GM18520 (cell line): ENCODE results near the gene NEDD9.

Source experiments
- ATAC-seq: cut with Tn5 transposase; IDR thresholded peaks from one replicate; pipeline ENCODE4 v1.9.1; 2021; ENCODE audit not compliant: unreplicated experiment

The NEDD9 gene

GRCh38 chr6:11232193-11232769 lies at the start of gene NEDD9:
Gene NEDD9 (minus strand): TSS chr6:11232668. CDS start chr6:11232515, 153 bp downstream.
- ATAC-seq, result peak; percentile 97

- ATAC-seq, result no peak
Observed at GRCh38 chr6:11282245-11282644, 49.8 kb upstream of the NEDD9 start.

GRCh38 chr6:11280394-11280793 lies 47.9 kb upstream of the NEDD9 start:
- no peak for ATAC-seq

GRCh38 chr6:11279284-11279689 lies 46.8 kb upstream of the NEDD9 start:
- no peak for ATAC-seq

- peak; percentile 21 for ATAC-seq
Observed at GRCh38 chr6:11278207-11278559, 45.7 kb upstream of the NEDD9 start.

GRCh38 chr6:11277275-11278206 lies 45.1 kb upstream of the NEDD9 start:
- ATAC-seq, result peak; percentile 38

GRCh38 chr6:11276911-11277274 lies 44.4 kb upstream of the NEDD9 start:
- ATAC-seq, result no peak

- no peak for ATAC-seq
Observed at GRCh38 chr6:11276228-11276627, 43.8 kb upstream of the NEDD9 start.

- ATAC-seq, result peak; percentile 72
Observed at GRCh38 chr6:11275598-11275997, 43.1 kb upstream of the NEDD9 start.

- no peak for ATAC-seq
Observed at GRCh38 chr6:11273406-11274065, 41.1 kb upstream of the NEDD9 start.

- no peak for ATAC-seq
Observed at GRCh38 chr6:11272491-11273192, 40.2 kb upstream of the NEDD9 start.

- no peak for ATAC-seq
Observed at GRCh38 chr6:11271228-11272020, 39.0 kb upstream of the NEDD9 start.

GRCh38 chr6:11270030-11271027 lies 37.9 kb upstream of the NEDD9 start:
- ATAC-seq, result no peak

GRCh38 chr6:11268978-11269377 lies 36.5 kb upstream of the NEDD9 start:
- no peak for ATAC-seq

GRCh38 chr6:11266926-11267325 lies 34.5 kb upstream of the NEDD9 start:
- ATAC-seq, result no peak

GRCh38 chr6:11265932-11266331 lies 33.5 kb upstream of the NEDD9 start:
- ATAC-seq, result no peak

GRCh38 chr6:11264100-11264499 lies 31.6 kb upstream of the NEDD9 start:
- ATAC-seq, result no peak

GRCh38 chr6:11263291-11263775 lies 30.9 kb upstream of the NEDD9 start:
- no peak for ATAC-seq

GRCh38 chr6:11262242-11262641 lies 29.8 kb upstream of the NEDD9 start:
- no peak for ATAC-seq
